ENCODE data around the gene FGFR2.
A peak's percentile ranks its signal among the peaks of the same experiment; 100 is the strongest.

Gene FGFR2

GRCh38 chr10:121639416-121639815, 41.2 kb upstream of the FGFR2 start:
- Histone ChIP-seq H3K4me1 (ENCODE audit: control insufficient read depth, low read depth, low read length) (no peaks in the 10 kb centered on the region), H3K4me2 (ENCODE audit: low read length) (no peak overlapping the region), H3K27ac (ENCODE audit: low read depth, low read length) (no peak overlapping the region), H2BK15ac (replicated peaks; ENCODE audit: low read depth) (no peak overlapping the region), H3K79me1 (ENCODE audit: low read length) (no peaks in the 10 kb centered on the region), H2BK5ac (ENCODE audit: low read length) (no peak overlapping the region), H4K8ac (ENCODE audit: low read depth, low read length) (no peak overlapping the region), H3K4ac (ENCODE audit: low read depth, low read length) (no peak overlapping the region), H3K27me3 (ENCODE audit: insufficient read depth, low read length, poor library complexity) (no peaks in the 10 kb centered on the region), H3K56ac (ENCODE audit: low read length) (no peak overlapping the region), H3K36me3 (ENCODE audit: control insufficient read depth, insufficient read depth, low read length) (no peaks in the 10 kb centered on the region), H3K9ac (ENCODE audit: low read length) (no peak overlapping the region), H3K4me3 (ENCODE audit: low read length) (no peak overlapping the region), H2BK120ac (ENCODE audit: low read depth, low read length) (no peak overlapping the region), H2AK5ac (ENCODE audit: low read length) (no peak overlapping the region), H3K18ac (ENCODE audit: low read length) (no peak overlapping the region), H3K79me2 (ENCODE audit: control insufficient read depth, insufficient read depth, low read length) (no peaks in the 10 kb centered on the region), H4K5ac (ENCODE audit: low read length) (no peak overlapping the region), H3K23ac (ENCODE audit: low read length) (no peak overlapping the region)
- DNase-seq = no peak

- Histone ChIP-seq H2BK120ac (ENCODE audit: low read depth, low read length) (no peak overlapping the region), H4K5ac (ENCODE audit: low read length) (no peak overlapping the region), H3K27me3 (ENCODE audit: insufficient read depth, low read length, poor library complexity) (no peaks in the 10 kb centered on the region), H3K18ac (ENCODE audit: low read length) (no peak overlapping the region), H2BK5ac (ENCODE audit: low read length) (no peak overlapping the region), H2BK15ac (replicated peaks; ENCODE audit: low read depth) (no peak overlapping the region), H3K4me2 (ENCODE audit: low read length) (no peak overlapping the region), H3K4ac (ENCODE audit: low read depth, low read length) (no peak overlapping the region), H3K9ac (ENCODE audit: low read length) (no peak overlapping the region), H4K8ac (ENCODE audit: low read depth, low read length) (no peak overlapping the region), H3K79me1 (ENCODE audit: low read length) (no peaks in the 10 kb centered on the region), H3K27ac (ENCODE audit: low read depth, low read length) (no peak overlapping the region), H3K56ac (ENCODE audit: low read length) (no peak overlapping the region), H3K4me1 (ENCODE audit: control insufficient read depth, low read depth, low read length) (no peaks in the 10 kb centered on the region), H2AK5ac (ENCODE audit: low read length) (no peak overlapping the region), H3K36me3 (ENCODE audit: control insufficient read depth, insufficient read depth, low read length) (no peaks in the 10 kb centered on the region), H3K79me2 (ENCODE audit: control insufficient read depth, insufficient read depth, low read length) (no peaks in the 10 kb centered on the region), H3K4me3 (ENCODE audit: low read length) (no peak overlapping the region), H3K23ac (ENCODE audit: low read length) (no peak overlapping the region)
- no peak for DNase-seq
- WGBS (ENCODE audit: extremely low coverage, insufficient coverage, low lambda C conversion rate) = no CpG with 5 or more reads among the region's 1 CpG
Observed at GRCh38 chr10:121637437-121637836, 39.2 kb upstream of the FGFR2 start.

DNA sequence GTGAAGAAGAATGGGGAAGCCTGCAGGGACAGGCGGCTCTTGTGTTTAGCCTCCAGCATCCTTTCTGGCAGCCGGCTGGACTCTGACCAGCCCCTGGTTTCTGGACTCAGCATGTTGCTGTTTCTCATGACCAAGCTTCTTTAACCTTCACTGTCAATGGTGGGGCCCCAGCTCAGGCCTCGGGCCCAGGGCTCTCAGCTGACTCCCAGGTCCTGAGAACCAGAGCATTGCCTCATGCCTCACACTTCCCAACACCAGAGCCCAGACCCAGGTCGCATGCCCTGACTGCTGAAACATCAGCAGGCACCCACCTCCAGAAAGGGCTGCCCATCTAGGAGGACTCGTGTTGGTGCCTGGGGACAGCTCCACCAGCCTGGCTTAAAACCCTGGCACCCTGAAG, 34.8 kb upstream of the FGFR2 start:
- H2BK15ac ChIP-seq (replicated peaks; ENCODE audit: low read depth) = no peak overlapping the region
- H3K79me2 ChIP-seq (ENCODE audit: control insufficient read depth, insufficient read depth, low read length) = no peaks in the 10 kb centered on the region
- no peak overlapping the region for H2BK5ac ChIP-seq (ENCODE audit: low read length)
- H3K18ac ChIP-seq (ENCODE audit: low read length) = no peak overlapping the region
- no peak overlapping the region for H3K27ac ChIP-seq (ENCODE audit: low read depth, low read length)
- H3K4ac ChIP-seq (ENCODE audit: low read depth, low read length) = no peak overlapping the region
- H4K5ac ChIP-seq (ENCODE audit: low read length) = no peak overlapping the region
- no peak for DNase-seq
- H3K4me3 ChIP-seq (ENCODE audit: low read length) = no peak overlapping the region
- H3K4me2 ChIP-seq (ENCODE audit: low read length) = no peak overlapping the region
- WGBS (ENCODE audit: extremely low coverage, insufficient coverage, low lambda C conversion rate) = no CpG with 5 or more reads among the region's 5 CpGs
- no peak overlapping the region for H3K9ac ChIP-seq (ENCODE audit: low read length)
- no peaks in the 10 kb centered on the region for H3K4me1 ChIP-seq (ENCODE audit: control insufficient read depth, low read depth, low read length)
- no peak overlapping the region for H2BK120ac ChIP-seq (ENCODE audit: low read depth, low read length)
- H3K23ac ChIP-seq (ENCODE audit: low read length) = no peak overlapping the region
- H4K8ac ChIP-seq (ENCODE audit: low read depth, low read length) = no peak overlapping the region
- H3K56ac ChIP-seq (ENCODE audit: low read length) = no peak overlapping the region
- H3K27me3 ChIP-seq (ENCODE audit: insufficient read depth, low read length, poor library complexity) = no peaks in the 10 kb centered on the region
- H3K36me3 ChIP-seq (ENCODE audit: control insufficient read depth, insufficient read depth, low read length) = no peaks in the 10 kb centered on the region
- no peak overlapping the region for H2AK5ac ChIP-seq (ENCODE audit: low read length)
- no peaks in the 10 kb centered on the region for H3K79me1 ChIP-seq (ENCODE audit: low read length)

DNA sequence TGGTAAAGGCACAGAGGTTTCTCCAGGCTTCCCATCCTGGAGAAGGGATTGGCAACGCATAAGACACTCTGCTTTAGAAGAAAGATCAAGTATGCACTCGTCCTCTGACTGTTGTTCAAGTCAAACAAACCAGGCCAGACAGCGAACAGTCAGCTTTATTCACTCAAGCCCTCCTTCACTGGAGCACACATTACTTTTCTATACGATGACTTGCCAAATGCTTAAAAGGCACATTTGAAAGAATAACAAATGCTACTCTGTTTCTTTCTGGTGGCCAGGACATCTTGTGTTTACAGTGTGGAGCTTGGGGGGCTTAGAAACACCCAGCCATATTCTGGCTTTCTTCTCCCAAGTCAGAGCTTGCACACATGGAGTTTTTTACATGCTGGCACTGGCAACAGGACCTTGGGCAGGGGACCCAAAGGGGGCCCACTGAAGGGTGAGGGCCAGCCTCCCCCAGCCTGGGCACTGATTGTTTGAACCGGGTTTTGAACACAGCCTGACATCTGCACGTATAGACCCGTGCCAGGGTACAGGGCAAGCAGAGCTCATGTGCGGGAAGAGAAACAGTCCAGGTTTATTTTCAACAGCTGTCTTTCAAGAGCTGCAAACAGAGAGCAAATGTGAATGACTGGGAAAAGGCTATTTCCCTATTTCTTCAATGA, 33.3 kb upstream of the FGFR2 start:
- no peak overlapping the region for H3K4me2 ChIP-seq (ENCODE audit: low read length)
- no peak overlapping the region for H4K8ac ChIP-seq (ENCODE audit: low read depth, low read length)
- no peak overlapping the region for H2AK5ac ChIP-seq (ENCODE audit: low read length)
- H3K9ac ChIP-seq (ENCODE audit: low read length) = no peak overlapping the region
- no peak overlapping the region for H3K56ac ChIP-seq (ENCODE audit: low read length)
- H2BK120ac ChIP-seq (ENCODE audit: low read depth, low read length) = no peak overlapping the region
- H2BK5ac ChIP-seq (ENCODE audit: low read length) = no peak overlapping the region
- H3K23ac ChIP-seq (ENCODE audit: low read length) = no peak overlapping the region
- H3K18ac ChIP-seq (ENCODE audit: low read length) = no peak overlapping the region
- H3K79me2 ChIP-seq (ENCODE audit: control insufficient read depth, insufficient read depth, low read length) = no peaks in the 10 kb centered on the region
- H2BK15ac ChIP-seq (replicated peaks; ENCODE audit: low read depth) = no peak overlapping the region
- no peak overlapping the region for H4K5ac ChIP-seq (ENCODE audit: low read length)
- no peaks in the 10 kb centered on the region for H3K79me1 ChIP-seq (ENCODE audit: low read length)
- H3K36me3 ChIP-seq (ENCODE audit: control insufficient read depth, insufficient read depth, low read length) = no peaks in the 10 kb centered on the region
- no peak for DNase-seq
- H3K4ac ChIP-seq (ENCODE audit: low read depth, low read length) = no peak overlapping the region
- H3K4me1 ChIP-seq (ENCODE audit: control insufficient read depth, low read depth, low read length) = no peaks in the 10 kb centered on the region
- no peak overlapping the region for H3K4me3 ChIP-seq (ENCODE audit: low read length)
- H3K27me3 ChIP-seq (ENCODE audit: insufficient read depth, low read length, poor library complexity) = no peaks in the 10 kb centered on the region
- H3K27ac ChIP-seq (ENCODE audit: low read depth, low read length) = no peak overlapping the region
- no CpG with 5 or more reads among the region's 8 CpGs for WGBS (ENCODE audit: extremely low coverage, insufficient coverage, low lambda C conversion rate)

- H4K8ac ChIP-seq (ENCODE audit: low read depth, low read length) = no peak overlapping the region
- H3K79me2 ChIP-seq (ENCODE audit: control insufficient read depth, insufficient read depth, low read length) = no peaks in the 10 kb centered on the region
- no peak overlapping the region for H3K4me3 ChIP-seq (ENCODE audit: low read length)
- H3K4ac ChIP-seq (ENCODE audit: low read depth, low read length) = no peak overlapping the region
- H2BK15ac ChIP-seq (replicated peaks; ENCODE audit: low read depth) = no peak overlapping the region
- no peak overlapping the region for H2BK120ac ChIP-seq (ENCODE audit: low read depth, low read length)
- no peak overlapping the region for H3K4me2 ChIP-seq (ENCODE audit: low read length)
- no peaks in the 10 kb centered on the region for H3K27me3 ChIP-seq (ENCODE audit: insufficient read depth, low read length, poor library complexity)
- no peak overlapping the region for H3K18ac ChIP-seq (ENCODE audit: low read length)
- no CpG with 5 or more reads among the region's 4 CpGs for WGBS (ENCODE audit: extremely low coverage, insufficient coverage, low lambda C conversion rate)
- no peak overlapping the region for H2BK5ac ChIP-seq (ENCODE audit: low read length)
- no peak for DNase-seq
- no peaks in the 10 kb centered on the region for H3K4me1 ChIP-seq (ENCODE audit: control insufficient read depth, low read depth, low read length)
- H3K36me3 ChIP-seq (ENCODE audit: control insufficient read depth, insufficient read depth, low read length) = no peaks in the 10 kb centered on the region
- no peaks in the 10 kb centered on the region for H3K79me1 ChIP-seq (ENCODE audit: low read length)
- no peak overlapping the region for H3K9ac ChIP-seq (ENCODE audit: low read length)
- no peak overlapping the region for H4K5ac ChIP-seq (ENCODE audit: low read length)
- no peak overlapping the region for H3K27ac ChIP-seq (ENCODE audit: low read depth, low read length)
- no peak overlapping the region for H3K23ac ChIP-seq (ENCODE audit: low read length)
- no peak overlapping the region for H3K56ac ChIP-seq (ENCODE audit: low read length)
- H2AK5ac ChIP-seq (ENCODE audit: low read length) = no peak overlapping the region
Observed at GRCh38 chr10:121628859-121629258, 30.6 kb upstream of the FGFR2 start.

DNA sequence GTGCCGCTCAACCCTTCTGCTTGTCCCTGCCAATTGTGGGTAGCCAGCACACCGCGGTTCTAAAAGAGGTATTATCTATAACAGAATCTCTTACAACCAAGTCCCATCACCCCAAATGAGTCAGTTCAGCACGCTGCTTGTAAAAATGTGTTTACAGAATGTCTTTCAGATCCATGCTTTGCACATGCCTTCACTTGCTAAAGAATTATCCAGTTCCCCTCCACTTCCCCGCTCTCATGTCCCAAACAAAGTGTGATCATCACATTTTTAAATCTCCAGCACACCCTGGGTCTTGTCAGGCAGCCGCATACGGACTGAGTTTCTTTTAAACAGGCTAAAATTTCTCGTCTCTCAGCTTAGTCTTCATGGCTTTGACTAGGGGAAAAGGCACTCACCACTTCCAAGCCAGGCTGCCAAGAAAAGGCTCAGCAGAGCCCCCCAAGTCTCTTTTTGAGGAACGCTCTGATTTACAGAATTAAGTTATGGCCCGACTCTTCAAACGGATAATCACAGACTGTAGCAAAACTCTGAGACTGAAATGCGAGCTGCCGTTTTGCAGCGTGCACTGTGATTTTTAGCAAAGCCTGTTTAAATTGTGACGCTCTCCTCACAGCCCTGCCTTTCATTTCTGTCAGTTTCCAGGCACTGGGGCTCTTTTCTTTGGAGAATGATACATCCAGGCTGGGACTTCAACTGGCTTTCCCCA, 29.8 kb upstream of the FGFR2 start:
- no peak overlapping the region for H2BK5ac ChIP-seq (ENCODE audit: low read length)
- H4K8ac ChIP-seq (ENCODE audit: low read depth, low read length) = no peak overlapping the region
- peak overlapping the region; percentile 56 for H2BK120ac ChIP-seq (ENCODE audit: low read depth, low read length)
- no peak for DNase-seq
- H4K5ac ChIP-seq (ENCODE audit: low read length) = no peak overlapping the region
- H3K56ac ChIP-seq (ENCODE audit: low read length) = no peak overlapping the region
- H3K4me2 ChIP-seq (ENCODE audit: low read length) = no peak overlapping the region
- H2BK15ac ChIP-seq (replicated peaks; ENCODE audit: low read depth) = no peak overlapping the region
- H3K79me1 ChIP-seq (ENCODE audit: low read length) = no peaks in the 10 kb centered on the region
- no peaks in the 10 kb centered on the region for H3K27me3 ChIP-seq (ENCODE audit: insufficient read depth, low read length, poor library complexity)
- no CpG with 5 or more reads among the region's 15 CpGs for WGBS (ENCODE audit: extremely low coverage, insufficient coverage, low lambda C conversion rate)
- no peaks in the 10 kb centered on the region for H3K79me2 ChIP-seq (ENCODE audit: control insufficient read depth, insufficient read depth, low read length)
- H2AK5ac ChIP-seq (ENCODE audit: low read length) = no peak overlapping the region
- no peak overlapping the region for H3K4me3 ChIP-seq (ENCODE audit: low read length)
- no peak overlapping the region for H3K27ac ChIP-seq (ENCODE audit: low read depth, low read length)
- no peak overlapping the region for H3K4ac ChIP-seq (ENCODE audit: low read depth, low read length)
- H3K9ac ChIP-seq (ENCODE audit: low read length) = no peak overlapping the region
- H3K4me1 ChIP-seq (ENCODE audit: control insufficient read depth, low read depth, low read length) = no peaks in the 10 kb centered on the region
- no peak overlapping the region for H3K18ac ChIP-seq (ENCODE audit: low read length)
- no peaks in the 10 kb centered on the region for H3K36me3 ChIP-seq (ENCODE audit: control insufficient read depth, insufficient read depth, low read length)
- H3K23ac ChIP-seq (ENCODE audit: low read length) = no peak overlapping the region

All from mesendoderm (in vitro differentiated cells).